K562 (cell line): ENCODE measurements around the gene LCA5L. TPM values are rescaled to one million over a fixed set of nuclear protein-coding genes. Genes with fewer than 3 reads are reported as not detected.
A peak's percentile ranks its signal among the peaks of the same experiment; 100 is the strongest.

Source experiments
- ATAC-seq: fragments of 200-7000 bp; cut with Tn5 transposase; 3 replicates; pipeline ENCODE4 v1.9.1; 2020; ENCODE audit warnings: moderate library complexity
- BruUV-seq: library from RNA; stranded (reverse); fragments of 400-500 nt; replicated peaks from 2 replicates; lab custom pipeline; 2021; lab: Mats Ljungman, UMichigan
- CTCF ChIA-PET: fragments of 300-600 bp; formaldehyde crosslinking; extraction: SDS; loops from one replicate; lab custom pipeline; 2021; ENCODE audit warnings: low intra/inter-chr PET ratio; lab: Yijun Ruan, JAX
- POLR2A ChIA-PET: fragments of 300-600, 350-650 bp; sonication (Branson Sonifier 250); formaldehyde crosslinking; extraction: SDS; loops from one replicate; lab custom pipeline; 2021; ENCODE audit warnings: antibody characterized with exemption, inconsistent platforms; lab: Yijun Ruan, JAX
- DNase-seq, 4 experiments: peaks; one replicate each; pipeline versions ENCODE4 v3.0.0 to v3.0.0-alpha.2; 2011 to 2018; ENCODE audit warnings: low spot score in 3 of 4, mixed read lengths in 3 of 4; ENCODE audit errors: extremely low read depth in 1 of 4
- FAIRE-seq: peaks from 2 replicates; lab custom pipeline; 2011; peaks lifted over from hg19 to GRCh38; lab: Jason Lieb, UNC
- H2AFZ ChIP-seq: 2 replicates; pipeline ENCODE4 v1.6.0; 2011; ENCODE audit warnings: low read depth, low read length, control low read depth, inconsistent platforms
- H3K27ac ChIP-seq: fragments of 200-600 bp; 3 replicates; pipeline ENCODE4 v1.8.0; 2011; ENCODE audit warnings: low read depth, mild to moderate bottlenecking, control low read depth, inconsistent platforms, low read length, moderate library complexity, mixed read lengths; ENCODE audit errors: extremely low read depth
- H3K27me3 ChIP-seq, 2 experiments: fragments of 300-600 bp in 1 of 2; 2 replicates in 1 of 2; 3 replicates in 1 of 2; pipeline versions ENCODE4 v1.6.0 to v1.8.0; 2011; ENCODE audit warnings: inconsistent platforms in 2 of 2, low read length in 2 of 2, mild to moderate bottlenecking in 1 of 2, mixed read lengths in 1 of 2, moderate library complexity in 1 of 2; ENCODE audit not compliant: control insufficient read depth in 2 of 2, insufficient read depth in 2 of 2
- H3K36me3 ChIP-seq: fragments of 300-600 bp; 3 replicates; pipeline ENCODE4 v1.8.0; 2011; ENCODE audit warnings: mild to moderate bottlenecking, low read length, inconsistent platforms; ENCODE audit not compliant: control insufficient read depth, insufficient read depth
- H3K4me1 ChIP-seq, 2 experiments: fragments of 200-600 bp in 1 of 2; replicated peaks in 1 of 2; 2 replicates in 1 of 2; 3 replicates in 1 of 2; pipeline versions ENCODE4 v1.5.1 to v1.8.0; 2011; ENCODE audit warnings: inconsistent platforms in 2 of 2, low read length in 2 of 2, mild to moderate bottlenecking in 1 of 2, mixed read lengths in 1 of 2, moderate library complexity in 1 of 2; ENCODE audit not compliant: control insufficient read depth in 2 of 2, insufficient read depth in 2 of 2
- H3K4me2 ChIP-seq: 2 replicates; pipeline ENCODE4 v1.6.1; 2011; ENCODE audit warnings: low read length, control low read depth, inconsistent platforms, mixed read lengths; ENCODE audit not compliant: insufficient read depth
- H3K4me3 ChIP-seq: fragments of 200-600 bp; sonication (generic), shearing (Covaris generic); 2 replicates; pipeline ENCODE4 v1.5.1; 2016; ENCODE audit warnings: control low read depth, inconsistent platforms
- H3K79me2 ChIP-seq: fragments of 200-600 bp; 3 replicates; pipeline ENCODE4 v1.8.0; 2011; ENCODE audit warnings: low read length, inconsistent platforms; ENCODE audit not compliant: control insufficient read depth, insufficient read depth
- H3K9ac ChIP-seq, 2 experiments: 2 replicates each; pipeline versions ENCODE4 v1.6.0 to v1.6.1; 2011; ENCODE audit warnings: low read depth in 2 of 2, low read length in 2 of 2, control low read depth in 1 of 2, inconsistent platforms in 1 of 2, mild to moderate bottlenecking in 1 of 2, mixed read lengths in 1 of 2; ENCODE audit not compliant: insufficient read depth in 1 of 2
- H3K9me1 ChIP-seq: one replicate; pipeline ENCODE4 v1.6.0; 2011; ENCODE audit warnings: inconsistent platforms, mild to moderate bottlenecking, low read length, moderate library complexity; ENCODE audit not compliant: control insufficient read depth, insufficient read depth
- H3K9me3 ChIP-seq: replicated peaks from 2 replicates; pipeline ENCODE4 v1.5.1; 2011; ENCODE audit warnings: low read depth, low read length, inconsistent platforms; ENCODE audit not compliant: control insufficient read depth, insufficient read depth
- H4K20me1 ChIP-seq: replicated peaks from 2 replicates; pipeline ENCODE4 v1.6.1; 2011; ENCODE audit warnings: low read length, inconsistent platforms, mixed read lengths; ENCODE audit not compliant: control insufficient read depth, insufficient read depth
- GTF2E2 ChIP-seq: fragments of 200-800 bp; sonication (Bioruptor generic); IDR thresholded peaks from 2 replicates; pipeline ENCODE4 v1.6.1; 2016; ENCODE audit warnings: missing genetic modification characterization, missing compliant biosample characterization
- NFIX ChIP-seq: fragments of 250-450 bp; sonication (Bioruptor Pico); IDR thresholded peaks from 2 replicates; pipeline ENCODE4 v1.4.0; 2020; ENCODE audit warnings: low read depth, mild to moderate bottlenecking, moderate library complexity
- PYGO2 ChIP-seq: fragments of 450-650 bp; IDR thresholded peaks from 2 replicates; pipeline ENCODE4 v1.6.1; 2016; ENCODE audit warnings: mild to moderate bottlenecking, missing genetic modification characterization, moderate library complexity, missing compliant biosample characterization
- WGBS: fragments of 100-300 bp; shearing (Covaris generic); methylation state at CpG from one replicate; pipeline ENCODE4 v1.1.6; 2016; ENCODE audit warnings: low coverage, mixed read lengths; ENCODE audit not compliant: insufficient coverage; ENCODE audit errors: missing lambda C conversion rate; 5-methylcytosine and 5-hydroxymethylcytosine counted together
- in situ Hi-C: fragments of 300-500 bp; cut with MboI; formaldehyde crosslinking; loops from 4 replicates; pipeline ENCODE4 v1.15.0; 2018; ENCODE audit warnings: inconsistent platforms, mixed read lengths
- intact Hi-C: fragments of 100-400 bp; cut with micrococcal nuclease; formaldehyde crosslinking; loops from 2 replicates; pipeline ENCODE4 v1.14.2; 2022
- polyA plus RNA-seq, 8 experiments: library from polyadenylated mRNA; depleted of rRNA in 4 of 8; stranded (reverse) in 5 of 8; unstranded in 3 of 8; fragments of >200 nt; fragmentation: Nextera tagmentation in 2 of 8; fragmentation: Illumina TruSeq in 1 of 8; extraction: Ambion mirVana in 2 of 8; extraction: Trizol in 1 of 8; gene quantifications; 2 replicates each; pipeline versions ENCODE4 v1.2.1 to v1.2.3, GENCODE V29; 2011 to 2014; ENCODE audit warnings: inconsistent platforms in 1 of 8, missing spikeins in 1 of 8
- total RNA-seq, 7 experiments: library from RNA; depleted of rRNA in 6 of 7; stranded (reverse); fragments of >200 nt in 6 of 7; fragmentation: Illumina TruSeq in 2 of 7; extraction: Trizol in 2 of 7; gene quantifications; 2 replicates each; pipeline versions ENCODE4 v1.2.1 to v1.2.3, GENCODE V29; 2011 to 2021; ENCODE audit warnings: low replicate concordance in 1 of 7
- TF ChIP-seq, protein P1 (sequence below), 2 experiments: fragments of 450-650 bp; IDR thresholded peaks; 2 replicates each; pipeline ENCODE4 v1.6.1; 2016; ENCODE audit warnings: mild to moderate bottlenecking in 2 of 2, borderline replicate concordance in 1 of 2, low read depth in 1 of 2, moderate library complexity in 1 of 2
- TF ChIP-seq, protein P2 (sequence below): fragments of 250-450 bp; sonication (Bioruptor Pico); IDR thresholded peaks from 2 replicates; pipeline ENCODE4 v1.4.0; 2020

LCA5L gene
- total and polyA plus RNA-seq, 9 of the 15 experiments (the other 6 are each of a cell fraction or from before 2014, with no cell fraction given): 1.8 to 4.9 (median 3.8) TPM

DNA sequence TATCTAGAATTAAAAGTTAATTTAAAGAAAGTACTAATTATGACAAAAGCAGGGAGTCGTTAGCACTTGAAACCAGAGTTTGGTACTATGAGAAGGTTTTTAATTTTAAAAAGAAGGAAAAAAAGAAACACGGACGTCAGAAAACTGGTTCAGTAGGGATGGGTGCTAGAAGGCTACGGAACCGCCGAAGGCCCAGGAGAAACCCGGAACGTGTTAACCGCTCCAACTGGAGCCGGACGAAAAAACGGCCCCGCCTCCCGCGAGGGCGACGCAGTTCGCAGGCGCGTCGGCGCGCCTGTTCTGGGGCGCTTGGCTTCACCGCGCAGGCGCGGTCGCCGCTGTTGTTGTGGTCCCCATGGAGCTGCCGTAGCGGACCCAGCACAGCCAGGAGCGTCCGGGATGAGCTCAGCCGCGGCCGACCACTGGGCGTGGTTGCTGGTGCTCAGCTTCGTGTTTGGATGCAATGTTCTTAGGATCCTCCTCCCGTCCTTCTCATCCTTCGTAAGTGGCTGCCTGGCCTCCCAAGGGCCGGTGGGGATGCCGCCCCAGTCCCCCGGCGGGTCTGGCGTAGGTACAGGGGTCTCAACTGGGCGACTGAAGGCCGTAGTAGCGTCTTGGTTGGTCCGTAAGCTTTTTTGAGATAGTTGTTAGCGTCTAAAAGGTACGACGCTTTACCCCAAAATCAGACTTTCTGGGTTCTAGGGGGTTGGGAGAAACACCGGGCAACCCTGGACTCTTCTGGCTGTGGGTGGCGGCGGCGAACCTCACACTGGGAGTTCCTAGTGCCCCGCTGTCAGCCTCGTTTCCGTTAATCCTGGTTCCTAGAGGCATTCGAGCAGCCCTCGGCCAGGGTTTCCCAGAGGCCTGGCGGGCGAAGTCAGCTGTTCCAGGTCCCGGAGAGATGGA, 65.3 kb downstream of the LCA5L start:
- Histone ChIP-seq H3K27me3 (no peaks in the 10 kb centered on the region), H3K9me1 (no peaks in the 10 kb centered on the region), H3K4me2 (peak overlapping the region; percentile 88), H3K9me3 (no peaks in the 10 kb centered on the region), H3K9ac (peak overlapping the region; percentile 62 to 84), H3K36me3 (no peaks in the 10 kb centered on the region), H3K27ac (peak overlapping the region; percentile 66), H3K4me1 (peaks cover 14 to 24% of the 10 kb centered on the region in 2 experiments), H2AFZ (peak overlapping the region; percentile 91), H3K79me2 (peaks cover 12% of the 10 kb centered on the region; the same call in 2 of the 3 replicates), H4K20me1 (no peaks in the 10 kb centered on the region), H3K4me3 (peak overlapping the region; percentile 71)
- peak; percentile 96 to 99 (median 98) for DNase-seq
- ChIA-PET POLR2A (interaction anchor here (0.6 to 1.4 kb wide), 20 partner anchors 10 to 611 kb away, joined by 3 to 15 read pairs (median 3); partner anchors contain the start of genes BRWD1 and HMGN1), CTCF (no interaction called here)
- ATAC-seq: peak; percentile 98
- WGBS: 2% methylated on average over 65 of the region's 65 CpGs
- BruUV-seq: no TSS peak
- FAIRE-seq: peak; percentile 98
- in situ Hi-C loops: no loop called here
- intact Hi-C loops: no loop called here
- TF ChIP-seq PYGO2 (tag) (no peak), NFIX (no peak), GTF2E2 (tag) (no peak)
- TF ChIP-seq, protein P1, sequence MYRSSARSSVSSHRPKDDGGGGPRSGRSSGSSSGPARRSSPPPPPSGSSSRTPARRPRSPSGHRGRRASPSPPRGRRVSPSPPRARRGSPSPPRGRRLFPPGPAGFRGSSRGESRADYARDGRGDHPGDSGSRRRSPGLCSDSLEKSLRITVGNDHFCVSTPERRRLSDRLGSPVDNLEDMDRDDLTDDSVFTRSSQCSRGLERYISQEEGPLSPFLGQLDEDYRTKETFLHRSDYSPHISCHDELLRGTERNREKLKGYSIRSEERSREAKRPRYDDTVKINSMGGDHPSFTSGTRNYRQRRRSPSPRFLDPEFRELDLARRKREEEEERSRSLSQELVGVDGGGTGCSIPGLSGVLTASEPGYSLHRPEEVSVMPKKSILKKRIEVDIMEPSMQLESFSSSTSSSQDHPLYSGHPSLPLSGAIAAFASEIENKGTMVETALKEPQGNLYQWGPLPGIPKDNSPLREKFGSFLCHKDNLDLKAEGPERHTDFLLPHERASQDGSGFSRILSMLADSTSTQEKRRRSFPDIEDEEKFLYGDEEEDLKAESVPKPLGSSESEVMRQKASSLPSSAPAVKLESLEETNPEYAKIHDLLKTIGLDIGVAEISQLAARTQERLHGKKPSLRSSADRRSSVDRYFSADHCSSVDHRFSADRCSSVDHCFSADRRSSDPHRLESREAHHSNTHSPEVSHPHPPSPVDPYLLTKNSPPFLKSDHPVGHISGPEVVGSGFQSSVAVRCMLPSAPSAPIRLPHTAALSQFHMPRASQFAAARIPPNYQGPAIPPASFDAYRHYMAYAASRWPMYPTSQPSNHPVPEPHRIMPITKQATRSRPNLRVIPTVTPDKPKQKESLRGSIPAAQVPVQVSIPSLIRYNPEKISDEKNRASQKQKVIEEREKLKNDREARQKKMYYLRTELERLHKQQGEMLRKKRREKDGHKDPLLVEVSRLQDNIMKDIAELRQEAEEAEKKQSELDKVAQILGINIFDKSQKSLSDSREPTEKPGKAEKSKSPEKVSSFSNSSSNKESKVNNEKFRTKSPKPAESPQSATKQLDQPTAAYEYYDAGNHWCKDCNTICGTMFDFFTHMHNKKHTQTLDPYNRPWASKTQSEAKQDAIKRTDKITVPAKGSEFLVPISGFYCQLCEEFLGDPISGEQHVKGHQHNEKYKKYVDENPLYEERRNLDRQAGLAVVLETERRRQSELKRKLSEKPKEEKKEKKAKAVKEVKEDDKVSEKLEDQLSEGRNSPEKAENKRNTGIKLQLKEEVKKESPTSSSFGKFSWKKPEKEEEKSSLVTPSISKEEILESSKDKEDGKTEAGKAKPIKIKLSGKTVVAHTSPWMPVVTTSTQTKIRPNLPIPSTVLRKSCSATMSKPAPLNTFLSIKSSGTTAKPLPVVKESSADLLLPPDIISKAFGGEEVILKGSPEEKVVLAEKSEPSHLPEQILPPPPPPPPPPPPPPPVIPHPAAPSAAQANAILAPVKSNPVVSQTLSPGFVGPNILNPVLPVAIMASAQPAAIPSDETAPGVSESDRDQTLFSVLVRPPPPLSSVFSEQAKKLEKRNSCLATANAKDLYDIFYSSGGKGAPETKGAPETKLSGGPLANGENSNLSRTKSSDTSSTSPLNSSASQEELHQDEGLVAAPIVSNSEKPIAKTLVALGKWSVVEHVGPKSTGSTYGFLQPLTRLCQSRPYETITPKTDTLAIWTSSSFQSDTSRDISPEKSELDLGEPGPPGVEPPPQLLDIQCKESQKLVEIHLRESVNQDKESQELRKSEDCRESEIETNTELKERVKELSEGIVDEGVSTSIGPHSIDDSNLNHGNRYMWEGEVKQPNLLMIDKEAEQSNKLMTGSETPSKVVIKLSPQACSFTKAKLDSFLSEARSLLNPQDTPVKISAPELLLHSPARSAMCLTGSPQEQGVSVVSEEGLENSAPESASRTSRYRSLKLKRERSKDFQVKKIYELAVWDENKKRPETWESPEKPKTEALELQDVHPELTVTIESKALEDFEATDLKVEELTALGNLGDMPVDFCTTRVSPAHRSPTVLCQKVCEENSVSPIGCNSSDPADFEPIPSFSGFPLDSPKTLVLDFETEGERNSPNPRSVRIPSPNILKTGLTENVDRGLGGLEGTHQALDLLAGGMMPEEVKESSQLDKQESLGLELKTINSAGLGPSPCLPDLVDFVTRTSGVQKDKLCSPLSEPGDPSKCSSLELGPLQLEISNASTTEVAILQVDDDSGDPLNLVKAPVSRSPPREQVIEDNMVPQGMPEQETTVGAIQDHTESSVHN (IDR thresholded peaks at IDR 0.05; ENCODE audit: borderline replicate concordance in 1 of 2, low read depth in 1 of 2): no peak
- TF ChIP-seq, protein P2, sequence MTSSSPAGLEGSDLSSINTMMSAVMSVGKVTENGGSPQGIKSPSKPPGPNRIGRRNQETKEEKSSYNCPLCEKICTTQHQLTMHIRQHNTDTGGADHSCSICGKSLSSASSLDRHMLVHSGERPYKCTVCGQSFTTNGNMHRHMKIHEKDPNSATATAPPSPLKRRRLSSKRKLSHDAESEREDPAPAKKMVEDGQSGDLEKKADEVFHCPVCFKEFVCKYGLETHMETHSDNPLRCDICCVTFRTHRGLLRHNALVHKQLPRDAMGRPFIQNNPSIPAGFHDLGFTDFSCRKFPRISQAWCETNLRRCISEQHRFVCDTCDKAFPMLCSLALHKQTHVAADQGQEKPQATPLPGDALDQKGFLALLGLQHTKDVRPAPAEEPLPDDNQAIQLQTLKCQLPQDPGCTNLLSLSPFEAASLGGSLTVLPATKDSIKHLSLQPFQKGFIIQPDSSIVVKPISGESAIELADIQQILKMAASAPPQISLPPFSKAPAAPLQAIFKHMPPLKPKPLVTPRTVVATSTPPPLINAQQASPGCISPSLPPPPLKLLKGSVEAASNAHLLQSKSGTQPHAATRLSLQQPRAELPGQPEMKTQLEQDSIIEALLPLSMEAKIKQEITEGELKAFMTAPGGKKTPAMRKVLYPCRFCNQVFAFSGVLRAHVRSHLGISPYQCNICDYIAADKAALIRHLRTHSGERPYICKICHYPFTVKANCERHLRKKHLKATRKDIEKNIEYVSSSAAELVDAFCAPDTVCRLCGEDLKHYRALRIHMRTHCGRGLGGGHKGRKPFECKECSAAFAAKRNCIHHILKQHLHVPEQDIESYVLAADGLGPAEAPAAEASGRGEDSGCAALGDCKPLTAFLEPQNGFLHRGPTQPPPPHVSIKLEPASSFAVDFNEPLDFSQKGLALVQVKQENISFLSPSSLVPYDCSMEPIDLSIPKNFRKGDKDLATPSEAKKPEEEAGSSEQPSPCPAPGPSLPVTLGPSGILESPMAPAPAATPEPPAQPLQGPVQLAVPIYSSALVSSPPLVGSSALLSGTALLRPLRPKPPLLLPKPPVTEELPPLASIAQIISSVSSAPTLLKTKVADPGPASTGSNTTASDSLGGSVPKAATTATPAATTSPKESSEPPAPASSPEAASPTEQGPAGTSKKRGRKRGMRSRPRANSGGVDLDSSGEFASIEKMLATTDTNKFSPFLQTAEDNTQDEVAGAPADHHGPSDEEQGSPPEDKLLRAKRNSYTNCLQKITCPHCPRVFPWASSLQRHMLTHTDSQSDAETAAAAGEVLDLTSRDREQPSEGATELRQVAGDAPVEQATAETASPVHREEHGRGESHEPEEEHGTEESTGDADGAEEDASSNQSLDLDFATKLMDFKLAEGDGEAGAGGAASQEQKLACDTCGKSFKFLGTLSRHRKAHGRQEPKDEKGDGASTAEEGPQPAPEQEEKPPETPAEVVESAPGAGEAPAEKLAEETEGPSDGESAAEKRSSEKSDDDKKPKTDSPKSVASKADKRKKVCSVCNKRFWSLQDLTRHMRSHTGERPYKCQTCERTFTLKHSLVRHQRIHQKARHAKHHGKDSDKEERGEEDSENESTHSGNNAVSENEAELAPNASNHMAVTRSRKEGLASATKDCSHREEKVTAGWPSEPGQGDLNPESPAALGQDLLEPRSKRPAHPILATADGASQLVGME (CRISPR knock-in tag): no peak
